SK-N-SH (cell line): ENCODE data around the gene GRIN2C.

ENCODE experiments used
- CHD2 ChIP-seq: fragments of 150-350 bp; IDR thresholded peaks from 2 replicates; pipeline ENCODE4 v1.6.1; 2018; ENCODE audit warnings: low read length; ENCODE audit not compliant: partially characterized antibody
- ELF1 ChIP-seq: IDR thresholded peaks from 2 replicates; pipeline ENCODE4 v1.4.0; 2012
- GABPA ChIP-seq: IDR thresholded peaks from 2 replicates; pipeline ENCODE4 v1.4.0; 2012; ENCODE audit warnings: low read depth, mild to moderate bottlenecking
- JUND ChIP-seq: IDR thresholded peaks from 2 replicates; pipeline ENCODE4 v1.4.0; 2012
- POLR2AphosphoS5 ChIP-seq: IDR thresholded peaks from 2 replicates; pipeline ENCODE4 v1.6.1; 2012; ENCODE audit warnings: low read depth, low read length
- SMC3 ChIP-seq: IDR thresholded peaks from 2 replicates; pipeline ENCODE4 v1.6.1; 2012; ENCODE audit warnings: low read depth, low read length, improper control_type of control experiment
- TAF1 ChIP-seq: IDR thresholded peaks from 2 replicates; pipeline ENCODE4 v1.6.1; 2012; ENCODE audit warnings: low read depth, mild to moderate bottlenecking, low read length, moderate library complexity, borderline replicate concordance
- TF ChIP-seq, protein P1 (sequence below): IDR thresholded peaks from 2 replicates; pipeline ENCODE4 v1.4.0; 2012; ENCODE audit warnings: low read depth
- TF ChIP-seq, protein P2 (sequence below): fragments of 200-600 bp; sonication (generic); IDR thresholded peaks from 2 replicates; pipeline ENCODE4 v1.6.1; 2017; ENCODE audit warnings: antibody characterized with exemption, mild to moderate bottlenecking, moderate library complexity
- TF ChIP-seq, protein P3 (sequence below): IDR thresholded peaks from 2 replicates; pipeline ENCODE4 v1.6.1; 2012; ENCODE audit warnings: mild to moderate bottlenecking, low read depth, low read length, moderate library complexity

DNA sequence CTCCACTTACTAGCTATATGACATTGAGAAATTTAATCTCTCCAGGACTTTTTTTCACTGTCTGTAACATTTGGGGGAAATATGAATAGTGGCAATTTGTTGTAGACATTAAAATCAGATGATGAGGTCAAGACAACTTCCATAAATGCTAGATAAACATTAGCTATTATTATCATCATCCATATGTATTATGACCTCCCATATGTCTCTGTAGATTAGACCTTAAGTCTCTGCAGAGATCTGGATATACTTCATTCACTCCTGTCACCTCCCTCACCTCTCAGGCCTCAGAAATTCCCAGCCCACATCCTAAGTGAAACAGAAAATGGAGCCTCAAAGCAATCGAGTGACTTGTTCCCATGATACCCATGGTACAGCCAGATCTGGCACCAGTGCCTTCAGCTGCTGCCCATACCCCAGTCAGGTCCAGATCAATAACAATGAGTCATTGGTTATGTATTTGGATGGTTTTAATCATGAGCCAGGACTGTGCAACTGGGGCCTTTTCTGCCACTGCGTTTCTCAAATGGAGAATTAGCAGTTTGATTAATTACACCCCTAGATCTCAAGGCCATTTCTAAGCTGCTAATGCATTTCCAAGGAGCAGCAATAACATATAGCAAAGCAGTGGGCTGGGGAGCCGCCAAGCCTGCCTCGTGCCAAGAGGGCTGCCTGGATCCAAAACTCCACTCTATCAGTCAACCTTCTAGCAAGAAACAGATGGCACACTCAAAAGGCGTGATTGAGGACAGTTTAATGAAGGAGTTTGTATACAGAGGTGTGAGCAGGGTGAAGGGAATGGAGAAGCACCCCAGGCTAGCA is 15.7 kb upstream of the GRIN2C start:
- TF ChIP-seq ELF1 (no peak), TAF1 (no peak), SMC3 (no peak), JUND (no peak), CHD2 (no peak), POLR2AphosphoS5 (no peak), GABPA (no peak)
- TF ChIP-seq, protein P1, sequence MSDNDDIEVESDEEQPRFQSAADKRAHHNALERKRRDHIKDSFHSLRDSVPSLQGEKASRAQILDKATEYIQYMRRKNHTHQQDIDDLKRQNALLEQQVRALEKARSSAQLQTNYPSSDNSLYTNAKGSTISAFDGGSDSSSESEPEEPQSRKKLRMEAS, result no peak
- TF ChIP-seq, protein P2, sequence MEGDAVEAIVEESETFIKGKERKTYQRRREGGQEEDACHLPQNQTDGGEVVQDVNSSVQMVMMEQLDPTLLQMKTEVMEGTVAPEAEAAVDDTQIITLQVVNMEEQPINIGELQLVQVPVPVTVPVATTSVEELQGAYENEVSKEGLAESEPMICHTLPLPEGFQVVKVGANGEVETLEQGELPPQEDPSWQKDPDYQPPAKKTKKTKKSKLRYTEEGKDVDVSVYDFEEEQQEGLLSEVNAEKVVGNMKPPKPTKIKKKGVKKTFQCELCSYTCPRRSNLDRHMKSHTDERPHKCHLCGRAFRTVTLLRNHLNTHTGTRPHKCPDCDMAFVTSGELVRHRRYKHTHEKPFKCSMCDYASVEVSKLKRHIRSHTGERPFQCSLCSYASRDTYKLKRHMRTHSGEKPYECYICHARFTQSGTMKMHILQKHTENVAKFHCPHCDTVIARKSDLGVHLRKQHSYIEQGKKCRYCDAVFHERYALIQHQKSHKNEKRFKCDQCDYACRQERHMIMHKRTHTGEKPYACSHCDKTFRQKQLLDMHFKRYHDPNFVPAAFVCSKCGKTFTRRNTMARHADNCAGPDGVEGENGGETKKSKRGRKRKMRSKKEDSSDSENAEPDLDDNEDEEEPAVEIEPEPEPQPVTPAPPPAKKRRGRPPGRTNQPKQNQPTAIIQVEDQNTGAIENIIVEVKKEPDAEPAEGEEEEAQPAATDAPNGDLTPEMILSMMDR, result no peak
- TF ChIP-seq, protein P3, sequence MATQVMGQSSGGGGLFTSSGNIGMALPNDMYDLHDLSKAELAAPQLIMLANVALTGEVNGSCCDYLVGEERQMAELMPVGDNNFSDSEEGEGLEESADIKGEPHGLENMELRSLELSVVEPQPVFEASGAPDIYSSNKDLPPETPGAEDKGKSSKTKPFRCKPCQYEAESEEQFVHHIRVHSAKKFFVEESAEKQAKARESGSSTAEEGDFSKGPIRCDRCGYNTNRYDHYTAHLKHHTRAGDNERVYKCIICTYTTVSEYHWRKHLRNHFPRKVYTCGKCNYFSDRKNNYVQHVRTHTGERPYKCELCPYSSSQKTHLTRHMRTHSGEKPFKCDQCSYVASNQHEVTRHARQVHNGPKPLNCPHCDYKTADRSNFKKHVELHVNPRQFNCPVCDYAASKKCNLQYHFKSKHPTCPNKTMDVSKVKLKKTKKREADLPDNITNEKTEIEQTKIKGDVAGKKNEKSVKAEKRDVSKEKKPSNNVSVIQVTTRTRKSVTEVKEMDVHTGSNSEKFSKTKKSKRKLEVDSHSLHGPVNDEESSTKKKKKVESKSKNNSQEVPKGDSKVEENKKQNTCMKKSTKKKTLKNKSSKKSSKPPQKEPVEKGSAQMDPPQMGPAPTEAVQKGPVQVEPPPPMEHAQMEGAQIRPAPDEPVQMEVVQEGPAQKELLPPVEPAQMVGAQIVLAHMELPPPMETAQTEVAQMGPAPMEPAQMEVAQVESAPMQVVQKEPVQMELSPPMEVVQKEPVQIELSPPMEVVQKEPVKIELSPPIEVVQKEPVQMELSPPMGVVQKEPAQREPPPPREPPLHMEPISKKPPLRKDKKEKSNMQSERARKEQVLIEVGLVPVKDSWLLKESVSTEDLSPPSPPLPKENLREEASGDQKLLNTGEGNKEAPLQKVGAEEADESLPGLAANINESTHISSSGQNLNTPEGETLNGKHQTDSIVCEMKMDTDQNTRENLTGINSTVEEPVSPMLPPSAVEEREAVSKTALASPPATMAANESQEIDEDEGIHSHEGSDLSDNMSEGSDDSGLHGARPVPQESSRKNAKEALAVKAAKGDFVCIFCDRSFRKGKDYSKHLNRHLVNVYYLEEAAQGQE, result no peak
